GM12892 (cell line): ENCODE data around the gene TAPBP.

Experiments used
- POLR2A ChIP-seq: IDR thresholded peaks from 2 replicates; pipeline ENCODE4 v1.6.1; 2011; ENCODE audit warnings: low read depth, low read length, control low read depth
- TAF1 ChIP-seq: IDR thresholded peaks from 2 replicates; pipeline ENCODE4 v1.6.1; 2011; ENCODE audit warnings: low read depth, mild to moderate bottlenecking, control low read depth, low read length, borderline replicate concordance

DNA sequence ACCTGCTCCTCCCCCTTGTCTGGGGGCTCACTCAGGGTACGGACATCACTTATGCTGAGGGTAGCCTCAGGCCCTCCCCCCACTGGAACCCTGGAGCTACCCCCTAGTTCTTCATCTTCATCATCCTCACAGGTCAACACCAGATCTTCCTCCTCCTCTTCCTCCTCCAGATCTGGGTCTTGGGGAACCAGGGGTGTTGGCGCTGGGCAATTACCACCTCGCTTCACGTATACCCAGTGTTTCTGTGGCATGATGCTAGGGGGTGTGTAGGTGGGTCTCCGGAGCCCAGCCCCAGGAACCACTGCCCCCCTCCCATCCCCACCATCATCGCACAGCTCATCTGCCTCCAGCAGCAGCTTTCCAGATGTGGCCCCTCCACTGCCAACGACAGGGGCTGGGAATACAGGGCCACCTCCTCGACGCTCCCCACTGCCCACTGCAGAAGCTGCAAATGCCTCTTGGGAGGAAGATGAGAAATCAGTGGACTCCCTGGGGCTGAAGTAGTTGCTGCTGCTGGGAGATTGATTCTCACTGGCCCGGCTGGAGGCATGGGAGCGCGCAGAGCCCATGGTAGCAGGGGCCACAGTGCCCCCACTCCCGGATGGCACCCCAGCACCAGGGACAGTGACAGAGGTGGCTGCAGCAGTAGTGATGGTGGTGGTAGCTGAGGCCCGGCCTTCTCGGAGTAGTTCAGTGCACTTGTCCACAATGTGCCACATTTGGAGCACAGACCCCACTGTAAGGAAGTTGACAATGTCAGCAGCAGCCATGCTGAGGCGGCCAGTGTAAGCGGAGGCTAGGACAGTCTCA is 2.1 kb upstream of the TAPBP start:
- TF ChIP-seq POLR2A = no peak
- no peak for TF ChIP-seq TAF1
